WERI-Rb-1 (cell line): ENCODE data around the gene AVPR1B.
A peak's percentile ranks its signal among the peaks of the same experiment; 100 is the strongest.

Experiments used
- DNase-seq: peaks from one replicate; pipeline ENCODE4 v3.0.0-alpha.2; 2020
- H3K27ac ChIP-seq: fragments of 250-450 bp; sonication (Bioruptor Pico); 2 replicates; pipeline ENCODE4 v1.5.1; 2020; ENCODE audit warnings: mild to moderate bottlenecking, moderate library complexity
- H3K27me3 ChIP-seq: fragments of 250-450 bp; sonication (Bioruptor Pico); 2 replicates; pipeline ENCODE4 v1.5.1; 2021; ENCODE audit warnings: mild to moderate bottlenecking, low read depth, moderate library complexity; ENCODE audit not compliant: insufficient read depth, severe bottlenecking
- H3K36me3 ChIP-seq: fragments of 250-450 bp; sonication (Bioruptor Pico); 2 replicates; pipeline ENCODE4 v1.5.1; 2020; ENCODE audit warnings: mild to moderate bottlenecking, moderate library complexity
- H3K4me3 ChIP-seq: 2 replicates; pipeline ENCODE4 v1.5.1; 2011; ENCODE audit warnings: low read depth, mild to moderate bottlenecking, control low read depth, low read length
- H3K9me3 ChIP-seq: fragments of 250-450 bp; sonication (Bioruptor Pico); 2 replicates; pipeline ENCODE4 v1.5.1; 2021; ENCODE audit warnings: mild to moderate bottlenecking, moderate library complexity; ENCODE audit not compliant: severe bottlenecking
- CTCF ChIP-seq: IDR thresholded peaks from 2 replicates; pipeline ENCODE4 v1.5.1; 2011; ENCODE audit warnings: low read depth, mild to moderate bottlenecking, control low read depth, inconsistent platforms, low read length

The AVPR1B gene

GRCh38 chr1:206106328-206107167 is 10.6 kb downstream of the AVPR1B start:
- H3K9me3 ChIP-seq = no peaks in the 10 kb centered on the region
- H3K27me3 ChIP-seq = peaks cover 50% of the 10 kb centered on the region
- no peaks in the 10 kb centered on the region for H3K36me3 ChIP-seq
- peak; percentile 92 for DNase-seq
- H3K27ac ChIP-seq = no peak overlapping the region
- no peak overlapping the region for H3K4me3 ChIP-seq
- TF ChIP-seq CTCF = peak; percentile 99

- no peak for DNase-seq
- Histone ChIP-seq H3K4me3 (no peak overlapping the region), H3K27me3 (peaks cover 46% of the 10 kb centered on the region), H3K9me3 (no peaks in the 10 kb centered on the region), H3K36me3 (no peaks in the 10 kb centered on the region), H3K27ac (no peak overlapping the region)
- no peak for TF ChIP-seq CTCF
These were observed 11.7 kb downstream of the AVPR1B start for GRCh38 chr1:206105464-206105995.

- no peak overlapping the region for H3K27ac ChIP-seq
- no peaks in the 10 kb centered on the region for H3K36me3 ChIP-seq
- no peak for DNase-seq
- peaks cover 38% of the 10 kb centered on the region for H3K27me3 ChIP-seq
- no peaks in the 10 kb centered on the region for H3K9me3 ChIP-seq
- no peak overlapping the region for H3K4me3 ChIP-seq
- TF ChIP-seq CTCF = no peak
These were observed 13.2 kb downstream of the AVPR1B start for GRCh38 chr1:206103979-206104378.

- Histone ChIP-seq H3K27ac (no peak overlapping the region), H3K9me3 (no peaks in the 10 kb centered on the region), H3K36me3 (no peaks in the 10 kb centered on the region), H3K27me3 (peaks cover 22% of the 10 kb centered on the region), H3K4me3 (no peak overlapping the region)
- TF ChIP-seq CTCF = no peak
- DNase-seq = no peak
These were observed 14.8 kb downstream of the AVPR1B start for GRCh38 chr1:206102292-206102936.

- no peaks in the 10 kb centered on the region for H3K9me3 ChIP-seq
- no peak for DNase-seq
- 0 out of 2 replicates have a peak, but pooled peaks have one; percentile 32 for TF ChIP-seq CTCF
- no peak overlapping the region for H3K27ac ChIP-seq
- no peaks in the 10 kb centered on the region for H3K36me3 ChIP-seq
- H3K27me3 ChIP-seq = peaks cover 15% of the 10 kb centered on the region
- H3K4me3 ChIP-seq = no peak overlapping the region
These were observed 15.7 kb downstream of the AVPR1B start for GRCh38 chr1:206101351-206102045.
